IPS DF 19.7 (cell line): Measurements from ENCODE around the gene ITGA11.

Experiments used
- DNase-seq: peaks from one replicate; pipeline ENCODE4 v3.0.0-alpha.2; 2013; ENCODE audit warnings: low read depth, low spot score

Gene ITGA11

DNA sequence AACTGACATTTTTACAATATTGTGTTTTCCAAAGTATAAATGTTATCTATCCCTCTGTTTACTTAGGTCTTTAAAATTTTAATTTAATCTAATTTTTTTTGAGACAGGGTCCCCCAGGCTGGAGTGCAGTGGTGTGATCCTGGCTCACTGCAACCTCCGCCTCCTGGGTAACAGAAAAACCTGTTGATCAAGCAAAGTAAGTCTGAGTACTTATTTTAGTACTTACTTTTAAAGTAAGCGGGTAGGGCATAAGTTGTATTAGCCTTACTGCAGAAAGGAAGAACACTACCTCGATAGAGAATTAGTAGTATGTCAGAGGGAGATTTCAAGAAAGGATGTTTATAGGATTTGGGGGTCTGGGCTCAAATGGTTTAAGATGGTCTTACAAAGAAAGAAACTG lies 166.3 kb downstream of the ITGA11 start:
- DNase-seq = no peak

DNA sequence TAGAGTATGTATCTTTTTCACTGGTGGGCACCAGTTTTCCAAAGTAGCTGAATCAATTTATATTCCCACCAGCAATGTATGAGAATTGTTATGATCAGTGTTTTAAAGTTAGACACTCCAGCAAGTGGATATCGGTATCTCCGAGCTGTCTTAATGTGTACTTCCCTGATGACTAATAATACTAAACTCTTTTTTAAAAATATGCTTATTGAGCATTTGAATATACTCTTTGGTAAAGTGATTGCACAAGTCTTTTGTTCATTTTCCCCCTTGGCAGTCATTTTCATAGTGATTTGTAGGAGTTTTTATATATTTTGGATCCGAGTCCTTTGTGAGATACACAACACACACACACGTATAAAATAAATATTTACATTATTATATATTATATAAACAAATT lies 166.9 kb downstream of the ITGA11 start:
- no peak for DNase-seq

DNA sequence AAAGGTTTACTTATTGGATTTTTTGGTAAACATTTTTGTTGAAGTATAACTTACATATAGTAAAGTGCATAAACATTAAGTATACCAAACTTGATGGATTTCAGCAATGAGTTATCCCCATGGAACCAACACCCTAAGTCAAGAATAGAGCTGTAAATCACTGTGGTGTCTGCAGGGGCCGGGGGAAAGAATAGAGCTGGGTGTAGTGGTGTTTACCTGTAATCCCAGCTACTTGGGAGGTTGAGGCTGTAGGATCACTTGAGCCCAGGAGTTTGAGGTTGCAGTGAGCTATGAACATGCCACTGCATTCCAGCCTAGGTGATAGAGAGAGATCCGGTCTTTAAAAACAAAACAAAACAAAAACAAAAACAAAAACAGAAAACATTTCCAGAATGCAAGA lies 167.7 kb downstream of the ITGA11 start:
- DNase-seq = no peak

DNA sequence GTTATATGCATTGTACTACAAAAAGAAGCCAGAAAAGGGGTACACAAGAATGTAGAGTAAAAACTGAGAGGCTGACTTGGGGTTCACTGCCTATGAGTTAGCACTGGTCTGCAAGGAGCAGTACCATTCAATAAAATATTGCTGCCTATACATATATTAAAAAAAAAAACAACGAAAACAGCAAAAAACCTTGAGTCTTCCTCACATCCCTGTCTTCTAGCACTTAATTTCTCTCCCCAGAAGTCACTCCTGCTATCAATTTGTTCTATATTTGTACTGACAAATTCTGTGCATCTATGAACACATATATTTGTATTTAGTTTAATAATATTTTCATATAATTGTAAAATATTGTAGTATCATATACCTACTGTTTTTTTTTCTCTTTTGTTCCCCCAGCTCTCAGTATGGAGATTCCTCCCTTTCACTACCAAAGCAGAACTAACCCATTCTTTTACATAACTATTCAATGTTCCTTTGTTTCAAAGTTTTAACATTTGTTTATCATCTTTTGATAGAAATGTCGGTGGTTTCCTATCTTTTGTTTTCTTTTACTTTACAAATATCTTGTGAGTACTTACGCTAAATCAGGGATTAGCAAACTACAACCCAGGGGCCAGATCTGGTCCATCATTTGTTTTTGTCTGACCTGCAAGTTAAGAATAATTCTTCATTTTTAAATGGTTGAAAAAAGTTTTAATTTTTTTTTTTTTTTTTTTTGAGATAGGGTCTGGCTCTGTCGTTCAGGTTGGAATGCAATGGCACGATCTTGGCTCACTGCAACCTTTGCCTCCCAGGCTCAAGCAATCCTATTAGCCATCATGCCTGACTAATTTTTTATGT lies 169.2 kb downstream of the ITGA11 start:
- DNase-seq = no peak

DNA sequence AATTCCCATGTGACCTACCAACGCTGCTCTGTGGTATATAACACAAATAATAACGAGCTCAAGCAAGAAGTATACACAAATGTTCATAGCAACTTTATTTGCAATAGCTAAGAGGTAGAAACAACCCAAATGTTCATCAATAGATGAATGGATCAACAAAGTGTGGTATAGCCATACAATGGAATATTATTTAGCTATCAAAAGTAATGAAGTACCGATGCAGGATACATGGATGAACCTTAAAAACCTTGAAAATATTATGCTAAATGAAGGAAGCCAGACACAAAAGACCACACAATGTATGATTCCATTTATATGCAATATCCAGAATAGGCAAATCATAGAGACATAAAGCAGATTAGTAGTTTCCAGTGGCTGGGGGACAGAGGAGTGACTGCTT lies 170.0 kb downstream of the ITGA11 start:
- DNase-seq = no peak

DNA sequence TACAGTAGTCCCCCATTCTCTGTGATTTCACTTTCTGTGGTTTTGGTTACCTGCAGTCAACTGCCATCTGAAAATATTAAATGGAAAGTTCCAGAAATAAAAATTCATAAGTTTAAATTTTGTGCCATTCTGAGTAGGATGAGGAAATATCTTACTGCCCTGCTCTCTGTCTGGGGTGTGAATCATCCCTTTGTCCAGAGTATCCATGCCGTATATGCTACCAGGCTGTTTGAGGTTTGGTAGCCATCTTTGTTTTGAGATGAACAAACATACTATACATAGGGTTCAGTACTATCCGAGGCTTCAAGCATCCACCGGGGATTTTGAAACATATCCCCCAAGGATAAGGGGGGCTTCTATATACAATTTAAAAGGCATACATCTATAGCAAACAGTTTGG lies 170.7 kb downstream of the ITGA11 start:
- DNase-seq = no peak

DNA sequence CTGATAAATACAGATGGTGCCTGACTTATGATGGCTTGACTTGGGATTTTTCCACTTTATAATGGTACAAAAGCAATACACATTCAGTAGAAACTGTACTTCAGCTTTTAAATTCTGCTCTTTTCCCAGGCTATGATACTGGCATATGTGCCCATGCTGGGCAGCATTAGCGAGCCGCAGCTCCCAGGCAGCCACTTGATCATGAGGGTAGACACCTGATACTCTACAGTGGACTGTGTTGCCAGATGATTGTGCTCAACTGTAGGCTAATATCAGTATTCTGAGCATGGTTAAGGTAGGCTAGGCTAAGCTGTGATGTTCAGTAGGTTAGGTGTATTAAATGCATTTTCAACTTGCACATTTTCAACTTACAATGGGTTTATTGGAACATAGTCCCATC lies 172.1 kb downstream of the ITGA11 start:
- no peak for DNase-seq

DNA sequence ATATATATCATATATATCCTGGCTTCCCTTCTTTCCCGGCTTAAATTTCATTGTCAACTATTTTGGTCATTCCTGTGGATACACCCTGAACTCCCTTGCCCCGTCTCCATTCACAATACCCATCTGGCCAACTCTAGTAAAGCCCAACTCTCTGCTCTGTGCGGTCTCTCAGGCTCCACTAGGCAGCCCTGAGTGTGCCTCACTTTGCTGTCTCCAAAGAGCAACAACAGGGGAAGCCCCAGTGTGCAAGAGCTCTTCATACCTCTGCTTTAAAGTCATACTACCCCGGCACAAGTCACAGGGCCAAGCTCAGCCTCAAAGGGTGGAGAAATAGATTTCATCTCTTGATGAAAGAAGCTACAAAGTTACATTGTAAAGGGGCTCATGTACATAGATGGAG lies 173.3 kb downstream of the ITGA11 start:
- no peak for DNase-seq

DNA sequence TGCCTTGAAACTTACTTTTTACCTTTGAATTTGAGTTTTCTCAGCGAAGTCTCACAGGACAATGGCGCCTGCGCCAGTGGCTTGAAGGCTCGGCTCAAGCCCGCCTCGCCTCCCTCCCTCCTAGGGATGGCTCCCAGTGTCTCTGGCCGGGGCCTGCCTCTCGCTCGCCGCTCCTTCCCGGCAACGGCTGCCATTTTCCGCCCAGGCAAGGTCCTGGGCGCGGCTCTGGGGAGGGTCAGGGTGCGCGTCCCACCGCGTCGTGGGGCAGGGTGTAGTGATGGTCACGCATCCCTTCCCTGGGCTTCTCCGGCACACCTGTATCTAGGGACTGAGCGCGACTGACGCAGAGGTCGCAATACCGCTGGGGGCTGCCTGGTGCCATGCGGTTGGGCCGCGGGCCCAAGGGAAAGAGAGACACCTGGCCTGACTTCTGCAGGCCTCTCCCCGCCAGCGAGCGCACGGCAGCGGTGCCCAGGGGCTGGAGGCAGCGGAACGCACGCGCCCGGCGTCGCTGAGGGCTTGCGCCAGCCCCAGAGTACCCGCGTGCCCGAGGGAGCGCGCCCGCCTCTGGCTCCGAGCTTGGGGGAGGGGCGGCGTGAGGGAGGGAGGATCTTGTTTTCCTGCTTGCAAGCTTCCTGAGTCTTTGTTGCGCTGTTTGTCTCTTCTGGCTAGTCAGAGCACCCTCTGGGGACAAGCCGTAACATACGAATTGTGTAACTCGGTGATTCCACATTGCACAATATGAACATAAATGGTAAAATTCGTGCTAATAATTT lies 175.1 kb downstream of the ITGA11 start:
- peak; percentile 74 for DNase-seq

DNA sequence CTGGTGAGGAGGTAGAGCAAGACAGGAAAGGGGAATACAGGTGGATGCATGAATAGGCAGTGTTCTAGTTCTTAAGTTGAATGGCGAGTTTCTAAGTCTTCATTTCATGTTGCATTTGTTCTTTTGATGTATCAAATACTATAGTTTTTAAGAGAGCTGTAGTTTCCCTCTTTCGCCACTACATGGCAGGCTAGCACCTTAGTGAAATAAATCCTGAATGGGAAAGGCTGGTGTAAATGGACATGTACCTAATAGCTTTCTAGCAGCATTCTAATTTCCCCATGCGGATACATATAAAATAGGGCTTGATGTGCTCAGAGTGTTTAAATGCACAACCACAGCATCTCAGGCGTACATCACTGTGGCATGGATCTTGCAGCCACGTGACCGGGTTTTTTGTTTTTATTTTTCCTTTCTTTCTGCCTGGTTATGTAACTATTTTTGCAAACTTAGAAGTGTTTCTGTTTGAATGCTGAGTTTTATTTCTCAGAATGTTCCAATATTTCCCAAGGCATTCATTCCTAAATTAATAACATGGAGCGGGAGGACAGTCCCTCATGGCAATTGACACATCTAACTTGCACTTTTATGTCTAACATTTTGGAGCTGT lies 178.9 kb downstream of the ITGA11 start:
- DNase-seq = no peak

DNA sequence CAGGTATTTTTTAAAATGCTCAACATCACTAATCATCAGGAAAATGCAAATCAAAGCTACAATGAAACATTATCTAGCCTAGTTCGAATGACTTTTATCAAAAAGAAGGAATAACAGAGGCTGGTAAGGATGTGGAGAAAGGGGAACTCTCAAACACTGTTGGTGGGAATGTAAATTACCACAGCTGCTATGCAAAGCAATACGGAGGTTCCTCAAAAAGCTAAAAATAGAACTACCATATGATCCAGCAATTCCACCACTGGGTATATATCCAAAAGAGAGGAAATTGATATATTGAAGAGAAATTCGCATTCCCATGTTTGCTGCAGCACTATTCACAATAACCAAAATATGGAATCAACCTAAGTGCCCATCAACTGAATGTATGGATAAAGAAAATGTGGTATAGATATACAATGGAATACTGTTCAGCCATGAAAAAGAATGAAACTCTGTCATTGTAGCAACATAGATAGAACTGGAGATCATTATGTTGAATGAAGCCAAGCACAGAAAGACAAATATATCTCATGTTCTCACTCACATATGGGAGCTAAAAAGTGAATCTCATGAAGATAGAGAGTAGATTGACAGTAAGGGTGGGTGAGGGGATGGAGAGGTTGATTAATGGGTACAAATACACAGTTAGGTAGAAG lies 182.8 kb downstream of the ITGA11 start:
- DNase-seq = no peak
